Measurements from ENCODE around the gene NEUROD1. TPM values are rescaled to one million over a fixed set of nuclear protein-coding genes. Genes with fewer than 3 reads are reported as not detected.

Gene NEUROD1
- polyA plus RNA-seq, 1 experiment = not detected

DNA sequence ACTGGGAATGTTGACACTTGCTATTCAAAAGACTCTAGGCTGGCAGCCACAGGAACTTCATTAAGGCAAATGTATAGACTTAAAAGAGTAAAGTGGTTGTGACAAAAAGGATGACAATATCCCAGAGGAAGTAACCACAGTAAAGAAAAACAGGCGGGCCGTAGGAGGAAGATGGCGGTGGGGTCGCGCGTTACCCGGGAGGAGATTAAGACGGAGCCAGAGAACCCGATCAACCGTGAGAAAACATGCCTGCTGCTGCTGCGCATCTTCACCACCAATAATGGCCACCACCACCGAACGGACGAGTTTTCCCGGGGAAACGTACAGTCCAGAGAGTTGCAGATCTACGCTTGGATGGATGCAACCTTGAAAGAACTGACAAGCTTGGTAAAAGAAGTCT, 14.0 kb upstream of the NEUROD1 start:
- ChIA-PET CTCF (no interaction called here), POLR2A (no interaction called here)
- no peak for DNase-seq (ENCODE audit: low read depth)
- Histone ChIP-seq H3K36me3 (ENCODE audit: control insufficient read depth, insufficient read depth, low read length) (no peaks in the 10 kb centered on the region), H3K4me3 (ENCODE audit: low read depth, low read length) (no peak overlapping the region), H3K27me3 (ENCODE audit: control insufficient read depth, insufficient read depth, low read length) (peaks cover 6% of the 10 kb centered on the region)
- TF ChIP-seq, protein P1, sequence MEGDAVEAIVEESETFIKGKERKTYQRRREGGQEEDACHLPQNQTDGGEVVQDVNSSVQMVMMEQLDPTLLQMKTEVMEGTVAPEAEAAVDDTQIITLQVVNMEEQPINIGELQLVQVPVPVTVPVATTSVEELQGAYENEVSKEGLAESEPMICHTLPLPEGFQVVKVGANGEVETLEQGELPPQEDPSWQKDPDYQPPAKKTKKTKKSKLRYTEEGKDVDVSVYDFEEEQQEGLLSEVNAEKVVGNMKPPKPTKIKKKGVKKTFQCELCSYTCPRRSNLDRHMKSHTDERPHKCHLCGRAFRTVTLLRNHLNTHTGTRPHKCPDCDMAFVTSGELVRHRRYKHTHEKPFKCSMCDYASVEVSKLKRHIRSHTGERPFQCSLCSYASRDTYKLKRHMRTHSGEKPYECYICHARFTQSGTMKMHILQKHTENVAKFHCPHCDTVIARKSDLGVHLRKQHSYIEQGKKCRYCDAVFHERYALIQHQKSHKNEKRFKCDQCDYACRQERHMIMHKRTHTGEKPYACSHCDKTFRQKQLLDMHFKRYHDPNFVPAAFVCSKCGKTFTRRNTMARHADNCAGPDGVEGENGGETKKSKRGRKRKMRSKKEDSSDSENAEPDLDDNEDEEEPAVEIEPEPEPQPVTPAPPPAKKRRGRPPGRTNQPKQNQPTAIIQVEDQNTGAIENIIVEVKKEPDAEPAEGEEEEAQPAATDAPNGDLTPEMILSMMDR (IDR thresholded peaks at IDR 0.05; ENCODE audit: insufficient read depth, low read depth, low read length) = no peak

DNA sequence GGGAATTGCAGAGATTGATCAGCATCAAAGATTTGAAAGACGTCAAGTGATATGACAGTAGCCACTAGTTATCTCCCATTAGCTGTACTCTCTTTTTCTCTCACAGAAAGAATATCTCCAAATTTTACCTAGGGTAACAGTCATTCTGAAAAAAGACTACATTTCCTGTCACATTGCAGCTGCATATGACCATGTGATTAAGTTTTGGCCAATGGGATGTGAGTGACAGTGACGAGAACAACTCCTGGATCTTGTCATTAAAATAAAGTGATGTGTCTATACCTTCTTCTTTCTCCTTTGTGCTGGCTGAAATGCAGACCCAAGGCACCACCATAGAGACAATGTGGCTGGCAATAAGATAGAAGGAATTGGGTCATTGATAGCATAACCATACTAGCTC, 10.5 kb upstream of the NEUROD1 start:
- TF ChIP-seq, protein P1 (IDR thresholded peaks at IDR 0.05; ENCODE audit: insufficient read depth, low read depth, low read length) = no peak
- peaks cover 12% of the 10 kb centered on the region for H3K27me3 ChIP-seq (ENCODE audit: control insufficient read depth, insufficient read depth, low read length)
- no peak for DNase-seq (ENCODE audit: low read depth)
- no peaks in the 10 kb centered on the region for H3K36me3 ChIP-seq (ENCODE audit: control insufficient read depth, insufficient read depth, low read length)
- POLR2A ChIA-PET = no interaction called here
- CTCF ChIA-PET = interaction anchor here (0.7 kb wide), 1 partner anchor 1565 kb away, joined by 3 read pairs; no protein-coding TSS in a partner anchor
- H3K4me3 ChIP-seq (ENCODE audit: low read depth, low read length) = no peak overlapping the region

- CTCF ChIA-PET = no interaction called here
- no peak overlapping the region for H3K4me3 ChIP-seq (ENCODE audit: low read depth, low read length)
- TF ChIP-seq, protein P1 (IDR thresholded peaks at IDR 0.05; ENCODE audit: insufficient read depth, low read depth, low read length) = no peak
- peaks cover 45% of the 10 kb centered on the region for H3K27me3 ChIP-seq (ENCODE audit: control insufficient read depth, insufficient read depth, low read length)
- POLR2A ChIA-PET = no interaction called here
- no peak for DNase-seq (ENCODE audit: low read depth)
- no peaks in the 10 kb centered on the region for H3K36me3 ChIP-seq (ENCODE audit: control insufficient read depth, insufficient read depth, low read length)
Observed at GRCh38 chr2:181686576-181687185, 6.4 kb upstream of the NEUROD1 start.

DNA sequence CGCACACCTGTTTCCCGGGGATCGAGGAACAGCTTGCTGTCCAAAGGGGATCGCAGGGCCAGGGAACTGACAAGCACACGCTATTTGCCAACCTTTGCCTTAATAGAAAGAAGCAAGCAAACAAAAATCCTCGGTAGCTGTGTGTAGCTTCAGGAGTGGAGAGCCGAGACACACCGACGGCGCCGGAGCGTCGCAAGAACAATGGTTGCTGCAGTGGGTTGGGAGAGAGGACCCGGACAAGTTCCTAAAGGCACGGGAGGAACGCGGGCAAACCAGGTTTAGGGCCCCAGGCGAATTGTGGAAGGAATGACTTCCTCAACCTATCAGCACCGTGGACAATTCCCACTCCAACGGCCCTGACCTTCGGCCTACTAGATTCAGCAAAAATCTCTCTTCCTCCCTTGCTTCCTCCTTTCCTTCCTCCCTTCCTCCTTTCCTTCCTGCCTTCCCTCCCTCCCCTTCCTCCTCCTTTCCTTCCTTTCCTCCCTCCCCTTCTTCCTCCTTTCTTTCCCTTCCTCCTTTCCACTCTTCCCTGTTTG, 4.9 kb upstream of the NEUROD1 start:
- POLR2A ChIA-PET = no interaction called here
- TF ChIP-seq, protein P1 (IDR thresholded peaks at IDR 0.05; ENCODE audit: insufficient read depth, low read depth, low read length) = no peak
- no peak overlapping the region for H3K4me3 ChIP-seq (ENCODE audit: low read depth, low read length)
- CTCF ChIA-PET = interaction anchor here (1.1 kb wide), 2 partner anchors 28 to 1559 kb away, joined by 3 to 4 read pairs; partner anchors contain the start of gene CERKL
- no peaks in the 10 kb centered on the region for H3K36me3 ChIP-seq (ENCODE audit: control insufficient read depth, insufficient read depth, low read length)
- peaks cover 55% of the 10 kb centered on the region for H3K27me3 ChIP-seq (ENCODE audit: control insufficient read depth, insufficient read depth, low read length)
- no peak for DNase-seq (ENCODE audit: low read depth)

DNA sequence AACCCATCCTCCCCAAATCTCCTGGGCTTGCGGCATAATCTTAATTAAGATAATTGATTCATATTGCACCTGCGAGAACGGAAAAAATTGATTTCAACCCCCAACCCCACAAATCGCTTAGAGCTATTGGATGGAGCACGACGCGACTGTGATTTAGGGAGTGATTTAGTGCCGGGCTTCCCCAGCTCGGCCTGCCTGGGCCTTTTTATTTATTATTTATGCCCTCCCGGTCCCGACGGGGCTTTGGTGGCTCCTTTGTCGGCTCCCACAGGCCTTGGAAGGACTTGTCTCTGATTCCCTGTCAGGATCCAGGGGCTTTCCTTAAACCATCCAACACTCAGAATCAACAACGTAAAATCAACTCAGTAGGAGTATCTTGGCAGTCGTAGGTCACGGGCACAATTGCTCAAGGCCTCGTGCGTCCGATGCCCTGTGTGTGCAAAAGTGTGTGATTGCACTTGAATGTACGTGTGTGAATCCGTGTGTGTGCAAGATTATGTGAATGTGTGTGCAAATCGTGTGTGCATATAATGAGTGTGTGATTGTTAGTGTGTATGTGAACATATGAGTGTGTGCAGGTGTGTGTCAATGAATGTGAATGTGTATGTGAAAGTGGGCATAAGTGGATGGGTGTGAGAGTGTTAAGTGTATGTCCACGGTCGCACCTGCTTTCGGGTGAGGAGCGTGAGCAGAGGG, 4.3 kb upstream of the NEUROD1 start:
- no peaks in the 10 kb centered on the region for H3K36me3 ChIP-seq (ENCODE audit: control insufficient read depth, insufficient read depth, low read length)
- CTCF ChIA-PET = interaction anchor here (1.1 kb wide), 2 partner anchors 28 to 1559 kb away, joined by 3 to 4 read pairs; partner anchors contain the start of gene CERKL
- H3K4me3 ChIP-seq (ENCODE audit: low read depth, low read length) = no peak overlapping the region
- no peak for DNase-seq (ENCODE audit: low read depth)
- TF ChIP-seq, protein P1 (IDR thresholded peaks at IDR 0.05; ENCODE audit: insufficient read depth, low read depth, low read length) = no peak
- peaks cover 60% of the 10 kb centered on the region for H3K27me3 ChIP-seq (ENCODE audit: control insufficient read depth, insufficient read depth, low read length)
- POLR2A ChIA-PET = no interaction called here
